ENCODE measurements around the gene CD2AP.
"Not testable (repeated sequence)": the region's sequence is repeated elsewhere in the genome, so short reads cannot be mapped to it uniquely, and the experiment has no call there.

The CD2AP gene

GRCh38 chr6:47556459-47556858 is 78.9 kb downstream of the CD2AP start:
- not testable (repeated sequence) for DNase-seq (ENCODE audit: low spot score in 2 of 2); H3K9me3 Mint-ChIP-seq; H3K4me3 Mint-ChIP-seq; H3K27ac Mint-ChIP-seq; ATAC-seq
- Mint-ChIP-seq H3K4me1 (peaks cover 11% of the 10 kb centered on the region), H3K36me3 (peaks cover 48% of the 10 kb centered on the region)

DNA sequence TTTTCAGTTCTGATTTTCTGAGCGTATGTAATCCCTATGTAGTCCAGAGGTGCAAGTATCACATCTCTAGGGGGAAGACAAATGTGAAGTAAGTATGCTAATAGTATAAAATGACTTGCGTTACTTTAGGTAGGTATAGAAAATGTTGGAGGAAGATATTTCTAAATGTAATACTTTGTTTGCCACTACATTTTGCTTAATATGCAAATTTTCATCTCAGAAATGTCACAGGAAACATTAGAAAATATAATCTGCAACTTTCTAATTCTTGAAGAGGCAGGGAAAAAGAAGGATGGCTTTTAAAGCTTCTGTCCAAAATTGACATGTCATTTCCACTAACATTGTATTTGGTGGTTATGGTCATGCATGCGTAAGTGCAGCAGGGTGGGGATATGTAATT is 85.6 kb downstream of the CD2AP start:
- H3K36me3 Mint-ChIP-seq: peaks cover 31% of the 10 kb centered on the region
- DNase-seq (ENCODE audit: low spot score in 2 of 2) (no peak), ATAC-seq (no peak)
- H3K27ac Mint-ChIP-seq: no peak overlapping the region
- H3K9me3 Mint-ChIP-seq: no peaks in the 10 kb centered on the region
- H3K4me3 Mint-ChIP-seq: no peak overlapping the region
- H3K4me1 Mint-ChIP-seq: peaks cover 11% of the 10 kb centered on the region

DNA sequence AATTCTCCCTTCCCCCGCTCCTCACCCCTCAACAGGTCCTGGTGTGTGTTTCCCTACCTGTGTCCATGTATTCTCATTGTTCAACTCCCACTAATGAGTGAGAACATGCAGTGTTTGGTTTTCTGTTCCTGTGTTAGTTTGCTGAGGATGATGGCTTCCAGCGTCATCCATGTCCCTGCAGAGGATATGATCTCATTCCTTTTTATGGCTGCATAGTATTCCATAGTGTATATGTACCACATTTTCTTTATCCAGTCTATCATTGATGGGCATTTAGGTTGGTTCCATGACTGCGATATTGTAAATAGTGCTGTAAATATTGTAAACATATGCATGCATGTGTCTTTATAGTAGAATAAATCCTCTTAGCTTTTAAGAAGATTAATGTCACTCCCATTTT is 89.0 kb downstream of the CD2AP start:
- not testable (repeated sequence) for H3K4me3 Mint-ChIP-seq; H3K27ac Mint-ChIP-seq; H3K36me3 Mint-ChIP-seq; H3K4me1 Mint-ChIP-seq; H3K9me3 Mint-ChIP-seq; DNase-seq (ENCODE audit: low spot score in 2 of 2); ATAC-seq

- no peak overlapping the region for H3K4me3 Mint-ChIP-seq
- H3K4me1 Mint-ChIP-seq: no peaks in the 10 kb centered on the region
- H3K36me3 Mint-ChIP-seq: no peaks in the 10 kb centered on the region
- no peaks in the 10 kb centered on the region for H3K9me3 Mint-ChIP-seq
- H3K27ac Mint-ChIP-seq: no peak overlapping the region
- DNase-seq (ENCODE audit: low spot score in 2 of 2) (no peak), ATAC-seq (no peak)
Observed at GRCh38 chr6:47567586-47567985, 90.0 kb downstream of the CD2AP start.

DNA sequence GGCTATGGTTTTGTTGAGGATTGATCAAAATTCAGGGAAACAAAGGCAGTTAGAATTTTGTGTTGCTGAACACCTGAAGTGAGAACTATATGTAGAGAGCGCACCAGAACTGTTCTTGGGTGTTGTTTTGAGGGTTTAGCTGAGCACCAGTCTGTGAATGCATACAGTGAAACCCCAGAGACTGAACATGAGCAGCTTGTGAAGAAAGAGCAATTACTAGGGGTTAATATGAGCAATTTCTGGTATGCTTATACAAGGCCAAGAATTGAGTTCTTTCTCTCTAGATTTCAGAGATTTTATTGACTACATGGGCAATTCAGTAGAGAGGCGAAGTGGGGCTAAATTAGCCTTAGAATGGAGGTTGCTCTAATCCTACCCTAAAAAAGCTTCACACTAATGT is 93.9 kb downstream of the CD2AP start:
- Mint-ChIP-seq H3K4me3 (no peak overlapping the region), H3K36me3 (peaks cover 10% of the 10 kb centered on the region), H3K9me3 (no peaks in the 10 kb centered on the region), H3K4me1 (no peaks in the 10 kb centered on the region), H3K27ac (no peak overlapping the region)
- DNase-seq (ENCODE audit: low spot score in 2 of 2) (no peak), ATAC-seq (no peak)

DNA sequence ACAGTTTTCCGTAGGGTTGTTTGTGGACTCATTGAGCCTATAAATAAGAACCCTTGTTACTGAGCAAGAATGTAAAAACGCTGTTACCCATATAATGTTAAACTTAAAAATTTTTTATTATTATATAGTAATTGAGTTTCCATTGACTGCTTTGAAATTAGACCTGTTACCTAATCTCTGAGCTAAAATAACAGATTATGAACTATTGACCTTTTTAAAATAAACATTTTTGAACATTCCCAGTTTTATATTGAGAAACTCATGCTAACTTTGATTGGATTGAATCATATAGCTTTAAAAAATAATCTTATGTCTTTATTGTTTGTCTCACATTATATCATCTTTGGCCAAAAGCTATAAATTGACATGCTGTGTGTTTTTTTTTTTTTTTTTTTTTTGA is 95.5 kb downstream of the CD2AP start:
- Mint-ChIP-seq H3K9me3 (no peaks in the 10 kb centered on the region), H3K27ac (no peak overlapping the region), H3K36me3 (peaks cover 27% of the 10 kb centered on the region), H3K4me3 (no peak overlapping the region), H3K4me1 (no peaks in the 10 kb centered on the region)
- no peak for ATAC-seq
- DNase-seq (ENCODE audit: low spot score in 2 of 2): no peak

GRCh38 chr6:47574789-47575188 is 97.2 kb downstream of the CD2AP start:
- no peak overlapping the region for H3K4me3 Mint-ChIP-seq
- H3K36me3 Mint-ChIP-seq: peaks cover 43% of the 10 kb centered on the region
- H3K9me3 Mint-ChIP-seq: no peaks in the 10 kb centered on the region
- H3K4me1 Mint-ChIP-seq: no peaks in the 10 kb centered on the region
- DNase-seq (ENCODE audit: low spot score in 2 of 2) (no peak), ATAC-seq (no peak)
- no peak overlapping the region for H3K27ac Mint-ChIP-seq

GRCh38 chr6:47579040-47579439 is 101.5 kb downstream of the CD2AP start:
- H3K4me3 Mint-ChIP-seq: no peak overlapping the region
- no peak overlapping the region for H3K27ac Mint-ChIP-seq
- H3K9me3 Mint-ChIP-seq: no peaks in the 10 kb centered on the region
- H3K36me3 Mint-ChIP-seq: peaks cover 67% of the 10 kb centered on the region
- ATAC-seq (no peak), DNase-seq (ENCODE audit: low spot score in 2 of 2) (no peak)
- H3K4me1 Mint-ChIP-seq: no peaks in the 10 kb centered on the region

- H3K4me1 Mint-ChIP-seq: no peaks in the 10 kb centered on the region
- DNase-seq (ENCODE audit: low spot score in 2 of 2) (no peak), ATAC-seq (no peak)
- H3K4me3 Mint-ChIP-seq: no peak overlapping the region
- peaks cover 85% of the 10 kb centered on the region for H3K36me3 Mint-ChIP-seq
- H3K9me3 Mint-ChIP-seq: no peaks in the 10 kb centered on the region
- H3K27ac Mint-ChIP-seq: no peak overlapping the region
Observed at GRCh38 chr6:47581591-47581990, 104.0 kb downstream of the CD2AP start.

DNA sequence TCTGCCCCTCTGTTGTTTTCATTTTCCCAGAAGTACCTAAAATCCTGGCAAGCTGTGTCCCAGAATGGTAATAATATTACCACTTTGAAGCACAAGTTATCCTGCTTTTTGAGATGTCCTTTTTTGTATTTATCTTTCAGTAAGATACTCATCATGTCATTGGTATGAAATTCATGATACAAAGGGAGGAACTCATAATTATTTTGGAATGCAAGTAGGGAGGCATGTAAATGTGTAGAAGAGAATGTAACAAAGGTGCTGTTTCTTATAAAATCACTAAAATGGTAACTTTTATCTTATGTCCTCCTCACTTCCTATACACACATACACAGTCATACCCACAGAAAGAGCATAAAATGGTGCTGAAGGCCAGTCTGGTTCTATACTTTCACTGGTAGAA is 109.9 kb downstream of the CD2AP start:
- Mint-ChIP-seq H3K9me3 (no peaks in the 10 kb centered on the region), H3K4me1 (no peaks in the 10 kb centered on the region), H3K36me3 (peaks cover 49% of the 10 kb centered on the region), H3K27ac (no peak overlapping the region), H3K4me3 (no peak overlapping the region)
- ATAC-seq (no peak), DNase-seq (ENCODE audit: low spot score in 2 of 2) (no peak)

- Mint-ChIP-seq H3K36me3 (peaks cover 47% of the 10 kb centered on the region), H3K27ac (no peak overlapping the region), H3K4me1 (no peaks in the 10 kb centered on the region), H3K4me3 (no peak overlapping the region), H3K9me3 (no peaks in the 10 kb centered on the region)
- ATAC-seq (no peak), DNase-seq (ENCODE audit: low spot score in 2 of 2) (no peak)
Observed at GRCh38 chr6:47592131-47592840, 114.7 kb downstream of the CD2AP start.

- no peak for ATAC-seq
- Mint-ChIP-seq H3K36me3 (peaks cover 62% of the 10 kb centered on the region), H3K9me3 (no peaks in the 10 kb centered on the region), H3K4me3 (no peak overlapping the region), H3K4me1 (no peaks in the 10 kb centered on the region), H3K27ac (no peak overlapping the region)
- no peak for DNase-seq (ENCODE audit: low spot score in 2 of 2)
Observed at GRCh38 chr6:47593979-47594378, 116.4 kb downstream of the CD2AP start.

- ATAC-seq: no peak
- DNase-seq (ENCODE audit: low spot score in 2 of 2): no peak
- no peaks in the 10 kb centered on the region for H3K9me3 Mint-ChIP-seq
- no peaks in the 10 kb centered on the region for H3K4me1 Mint-ChIP-seq
- H3K27ac Mint-ChIP-seq: no peak overlapping the region
- H3K36me3 Mint-ChIP-seq: peaks cover 68% of the 10 kb centered on the region
- H3K4me3 Mint-ChIP-seq: no peak overlapping the region
Observed at GRCh38 chr6:47595785-47596184, 118.2 kb downstream of the CD2AP start.

GRCh38 chr6:47598367-47598766 is 120.8 kb downstream of the CD2AP start:
- no peaks in the 10 kb centered on the region for H3K4me1 Mint-ChIP-seq
- H3K27ac Mint-ChIP-seq: no peak overlapping the region
- ATAC-seq (no peak), DNase-seq (ENCODE audit: low spot score in 2 of 2) (no peak)
- peaks cover 57% of the 10 kb centered on the region for H3K36me3 Mint-ChIP-seq
- no peak overlapping the region for H3K4me3 Mint-ChIP-seq
- H3K9me3 Mint-ChIP-seq: no peaks in the 10 kb centered on the region

DNA sequence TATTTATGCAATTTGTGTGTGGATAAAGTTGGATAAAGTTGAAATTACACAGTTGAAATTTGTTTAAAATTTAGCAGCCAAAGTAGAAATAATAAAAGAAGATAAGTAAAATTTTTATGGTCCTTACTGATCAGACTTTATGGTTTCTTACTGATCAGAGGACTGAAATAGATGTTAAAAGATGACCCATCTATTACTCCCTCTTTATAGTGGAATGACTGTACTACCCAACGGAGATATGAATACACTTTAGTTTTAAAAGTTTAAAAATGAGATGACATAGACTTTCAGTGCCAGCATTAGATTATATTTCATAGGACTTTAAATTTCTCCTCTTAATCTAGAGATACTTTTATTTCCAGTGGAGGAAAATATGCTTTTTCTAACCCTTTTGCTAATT is 121.9 kb downstream of the CD2AP start:
- ATAC-seq (peak; percentile 47), DNase-seq (ENCODE audit: low spot score in 2 of 2) (no peak)
- no peak overlapping the region for H3K4me3 Mint-ChIP-seq
- H3K27ac Mint-ChIP-seq: no peak overlapping the region
- no peaks in the 10 kb centered on the region for H3K4me1 Mint-ChIP-seq
- peaks cover 54% of the 10 kb centered on the region for H3K36me3 Mint-ChIP-seq
- H3K9me3 Mint-ChIP-seq: no peaks in the 10 kb centered on the region

DNA sequence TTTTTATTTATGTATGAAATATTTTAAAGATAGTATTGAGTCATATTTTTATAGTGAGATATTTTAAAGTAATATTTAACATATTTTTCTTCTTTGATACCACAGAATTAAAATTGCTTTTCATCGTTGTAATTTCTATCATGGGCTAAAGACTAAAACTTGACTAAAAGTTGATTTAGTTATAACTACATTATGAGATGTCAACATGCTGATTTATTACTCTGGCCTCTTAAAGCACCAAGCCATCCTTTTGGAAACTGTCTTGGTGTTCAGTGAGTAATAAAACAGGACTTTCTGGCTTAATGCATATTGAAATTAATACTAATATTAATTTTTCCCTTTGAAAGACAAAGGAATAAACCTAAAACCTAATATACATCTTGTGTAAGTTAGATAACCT is 125.6 kb downstream of the CD2AP start:
- Mint-ChIP-seq H3K9me3 (no peaks in the 10 kb centered on the region), H3K4me3 (no peak overlapping the region), H3K4me1 (no peaks in the 10 kb centered on the region), H3K36me3 (peaks cover 49% of the 10 kb centered on the region), H3K27ac (no peak overlapping the region)
- ATAC-seq (no peak), DNase-seq (ENCODE audit: low spot score in 2 of 2) (no peak)

DNA sequence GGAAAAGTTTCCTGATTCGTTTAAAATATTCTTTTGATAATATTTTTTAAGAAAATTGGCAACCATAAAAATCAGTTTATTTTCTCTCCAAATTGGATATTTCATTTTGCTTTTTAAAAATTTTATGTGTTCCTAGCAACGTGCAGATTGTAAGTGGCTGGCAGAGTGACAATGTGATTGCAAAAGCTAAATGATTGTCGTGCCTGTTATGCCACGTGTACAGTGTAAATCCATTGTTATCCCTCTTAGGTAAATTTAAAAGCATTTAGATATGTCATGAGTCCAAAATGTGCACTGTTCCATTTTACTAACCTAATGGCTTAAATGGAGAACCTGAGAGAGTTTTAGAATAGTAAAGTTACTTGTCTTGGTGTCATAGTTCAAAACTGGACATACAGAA is 126.4 kb downstream of the CD2AP start:
- Mint-ChIP-seq H3K27ac (no peak overlapping the region), H3K4me1 (no peaks in the 10 kb centered on the region), H3K36me3 (peaks cover 52% of the 10 kb centered on the region), H3K9me3 (no peaks in the 10 kb centered on the region), H3K4me3 (no peak overlapping the region)
- DNase-seq (ENCODE audit: low spot score in 2 of 2): no peak
- ATAC-seq: no peak
